NOMO-1 treated with DMSO at 0.1 percent for 48 hours (cell line): ENCODE data around the gene MORC2.

ENCODE experiments used
- DNase-seq: peaks from one replicate; lab custom pipeline; 2025; ENCODE audit not compliant: unreplicated experiment; lab: John Stamatoyannopoulos, UW

Gene MORC2

GRCh38 chr22:30949934-30950660 is 18.5 kb downstream of the MORC2 start:
- DNase-seq: no peak

- DNase-seq: no peak
Observed at GRCh38 chr22:30948930-30949342, 19.6 kb downstream of the MORC2 start.

- peak; percentile 48 for DNase-seq
Observed at GRCh38 chr22:30947816-30948454, 20.6 kb downstream of the MORC2 start.

GRCh38 chr22:30947173-30947815 is 21.3 kb downstream of the MORC2 start:
- no peak for DNase-seq

GRCh38 chr22:30946354-30946753 is 22.2 kb downstream of the MORC2 start:
- no peak for DNase-seq

DNA sequence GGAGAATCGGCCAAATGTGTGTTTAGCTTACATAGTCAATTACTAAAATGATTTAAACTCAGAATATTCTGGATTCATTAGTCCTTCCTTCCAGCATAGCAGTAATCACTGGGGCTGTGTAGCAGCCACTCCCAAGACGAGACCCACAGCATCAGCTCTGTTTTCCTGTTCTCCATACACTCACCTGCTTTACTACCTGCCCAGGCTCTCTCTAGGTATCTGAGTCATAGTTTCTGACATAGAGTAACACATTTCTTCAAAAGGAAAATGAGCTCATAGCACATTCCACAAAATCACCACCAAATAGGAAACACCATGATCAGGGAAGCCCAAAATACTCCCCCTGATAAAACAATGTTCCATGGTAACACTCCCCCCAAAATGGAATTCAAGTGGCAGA is 22.9 kb downstream of the MORC2 start:
- no peak for DNase-seq

DNA sequence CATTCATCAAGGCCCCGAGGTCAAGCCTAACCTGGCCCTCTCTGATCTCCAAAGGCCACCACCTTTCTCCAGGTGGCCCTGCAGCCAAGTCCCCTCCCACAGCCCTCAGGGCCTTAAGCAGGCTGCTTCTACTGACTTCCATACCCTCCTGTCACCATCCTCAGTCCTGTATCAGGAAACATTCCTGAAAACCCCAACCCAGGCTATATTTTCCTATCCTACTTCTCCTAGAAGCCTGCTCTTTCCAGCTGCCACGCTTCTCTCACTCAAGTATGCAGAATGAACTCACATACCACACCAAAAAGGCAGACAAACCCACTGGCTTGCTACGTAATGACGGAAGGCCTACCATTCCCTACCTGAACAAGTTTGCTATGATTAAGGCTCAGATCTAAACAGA is 23.6 kb downstream of the MORC2 start:
- DNase-seq: no peak

GRCh38 chr22:30943368-30943767 is 25.2 kb downstream of the MORC2 start:
- no peak for DNase-seq

GRCh38 chr22:30941363-30941740 is 27.2 kb downstream of the MORC2 start:
- DNase-seq: no peak

DNA sequence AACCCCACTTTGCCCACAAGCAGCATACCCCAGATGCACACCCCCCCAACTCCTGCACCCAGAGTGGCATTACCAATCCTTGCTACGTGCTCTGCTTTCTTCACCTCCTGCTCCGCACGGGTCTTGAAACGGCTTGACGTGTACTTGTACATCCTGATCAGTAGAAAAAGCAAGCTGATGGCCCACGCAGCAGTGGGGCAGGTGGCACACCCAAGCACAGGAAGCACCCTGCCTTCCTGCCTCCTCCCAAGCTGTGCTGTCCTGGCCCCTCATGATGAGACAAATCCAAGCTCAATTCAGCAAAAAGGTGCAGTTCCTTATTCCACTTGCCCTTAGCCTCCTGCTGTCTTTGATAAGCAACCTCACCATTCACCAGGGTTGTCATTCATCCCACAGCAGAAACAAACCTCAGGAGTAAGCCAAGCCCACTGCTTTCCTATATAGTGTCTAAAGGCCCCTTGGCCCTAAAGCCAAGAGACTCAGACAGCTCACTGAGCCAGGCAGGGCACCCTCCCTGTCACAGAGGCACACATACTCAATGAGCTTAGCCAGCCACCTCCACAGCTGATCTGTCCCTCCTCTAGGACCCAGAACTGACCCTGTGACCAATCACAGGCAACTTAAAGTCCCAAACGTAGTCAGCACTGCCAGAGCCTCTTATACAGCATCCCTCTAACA is 27.8 kb downstream of the MORC2 start:
- no peak for DNase-seq

DNA sequence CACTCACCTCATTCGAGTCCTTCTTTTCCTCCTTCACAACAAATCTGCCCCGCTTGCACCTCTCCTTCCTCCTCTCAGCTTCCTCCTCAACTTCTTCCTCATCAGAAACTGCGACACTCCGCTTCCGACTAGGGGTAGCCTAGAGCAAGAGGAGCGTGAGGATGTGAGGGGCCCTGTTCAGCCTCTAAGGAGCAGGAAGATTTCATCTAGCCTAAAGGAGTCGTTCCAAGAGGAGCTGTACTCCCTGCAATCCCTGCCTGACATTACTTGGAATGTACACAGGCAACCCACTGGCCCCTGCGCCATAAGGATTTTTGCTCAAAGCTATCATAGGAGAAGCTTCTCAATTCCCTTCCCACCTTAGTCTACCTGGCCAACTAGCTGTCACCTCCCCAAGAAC is 34.5 kb downstream of the MORC2 start:
- DNase-seq: no peak

DNA sequence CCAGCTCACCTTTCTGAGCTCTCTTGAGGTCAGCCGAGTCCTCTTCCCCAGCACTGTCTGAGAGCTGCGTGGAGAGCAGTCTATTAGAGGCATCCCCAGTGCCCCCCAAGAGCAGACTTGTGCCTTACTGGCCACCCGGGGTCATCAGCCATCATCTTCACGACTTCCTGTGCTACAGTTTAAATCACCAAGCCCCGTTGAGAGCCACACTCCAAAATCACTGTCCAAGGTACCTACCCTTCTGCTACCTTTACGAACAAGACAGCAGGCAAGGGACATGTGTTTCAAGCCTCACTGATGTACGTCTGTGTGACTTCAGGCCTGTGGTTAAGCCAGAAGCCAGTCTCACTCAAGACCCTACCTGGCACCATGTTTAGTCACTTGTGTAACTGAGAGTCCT is 35.1 kb downstream of the MORC2 start:
- no peak for DNase-seq

GRCh38 chr22:30932661-30933060 is 35.9 kb downstream of the MORC2 start:
- DNase-seq: no peak

DNA sequence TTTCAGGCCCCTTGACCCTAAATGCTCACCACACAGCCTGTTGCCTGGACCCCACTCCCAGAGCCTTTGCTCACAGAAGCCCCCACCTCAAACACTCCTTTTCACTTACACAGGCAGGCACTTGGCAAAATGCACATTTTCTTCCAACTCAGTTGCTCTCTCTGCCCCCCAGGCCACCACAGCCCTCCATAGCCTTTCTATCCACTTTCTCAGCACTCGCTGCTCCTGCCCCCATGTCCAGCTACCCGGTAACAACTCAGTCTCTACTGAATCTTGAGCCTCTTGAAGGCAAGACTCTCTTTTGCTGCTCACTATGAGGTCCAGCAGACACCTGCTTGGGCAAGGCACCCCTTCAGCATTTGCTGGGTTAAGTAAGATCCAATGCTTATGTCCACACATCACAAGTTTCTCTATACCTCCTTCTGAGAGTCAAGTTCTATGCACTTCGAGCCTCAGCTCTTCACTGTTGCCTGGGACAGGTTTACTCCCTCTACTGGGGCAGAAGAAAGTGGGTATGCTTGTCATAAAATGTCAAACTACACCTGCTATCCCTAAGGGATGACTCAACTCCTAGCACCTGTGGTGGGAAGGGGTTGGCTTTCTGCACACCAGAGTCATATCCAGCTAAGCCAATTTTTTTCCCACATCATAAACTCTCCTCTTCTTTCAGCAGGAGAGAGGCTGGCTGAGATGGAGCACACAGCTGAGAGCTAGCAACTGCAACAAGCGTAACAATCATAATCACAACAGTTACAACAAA is 36.9 kb downstream of the MORC2 start:
- DNase-seq: no peak

DNA sequence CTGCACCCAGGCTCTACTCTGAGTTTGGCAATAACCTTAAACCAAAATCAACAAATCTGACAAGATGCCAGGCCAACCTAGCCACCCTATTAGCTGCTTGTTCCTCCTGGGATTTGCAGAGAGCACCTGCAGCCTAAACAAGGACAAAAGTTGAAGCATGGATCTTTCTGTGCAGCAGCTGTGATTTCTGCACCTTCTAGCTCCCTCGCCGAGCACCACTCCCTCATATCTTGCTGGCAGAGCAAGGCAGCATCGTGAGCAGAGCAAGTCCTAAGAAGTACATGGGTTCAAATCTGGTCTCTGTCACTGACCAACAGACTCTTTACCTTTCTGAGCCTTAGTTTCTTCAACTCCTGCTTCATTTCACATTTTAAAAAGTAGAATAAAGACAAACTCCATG is 38.3 kb downstream of the MORC2 start:
- no peak for DNase-seq

GRCh38 chr22:30928401-30928800 is 40.2 kb downstream of the MORC2 start:
- DNase-seq: no peak

- DNase-seq: no peak
Observed at GRCh38 chr22:30927806-30928205, 40.8 kb downstream of the MORC2 start.

- DNase-seq: no peak
Observed at GRCh38 chr22:30926706-30927105, 41.9 kb downstream of the MORC2 start.

GRCh38 chr22:30925667-30926066 is 42.9 kb downstream of the MORC2 start:
- DNase-seq: no peak

GRCh38 chr22:30923168-30923900 is 45.2 kb downstream of the MORC2 start:
- no peak for DNase-seq
